DMS79 treated with DMSO at 0.1 percent for 48 hours (cell line): ENCODE results near the gene SH2B3.
"Not testable (repeated sequence)": the region's sequence is repeated elsewhere in the genome, so short reads cannot be mapped to it uniquely, and the experiment has no call there.

ENCODE experiments used
- DNase-seq: peaks from one replicate; lab custom pipeline; 2025; lab: John Stamatoyannopoulos, UW

Gene SH2B3

GRCh38 chr12:111460111-111460510, 54.4 kb downstream of the SH2B3 start:
- not testable (repeated sequence) for DNase-seq

- DNase-seq = no peak
Observed at GRCh38 chr12:111462210-111462769, 56.6 kb downstream of the SH2B3 start.

GRCh38 chr12:111467092-111467856, 61.6 kb downstream of the SH2B3 start:
- DNase-seq = no peak

GRCh38 chr12:111467857-111468241, 62.1 kb downstream of the SH2B3 start:
- no peak for DNase-seq

- no peak for DNase-seq
Observed at GRCh38 chr12:111469401-111469800, 63.7 kb downstream of the SH2B3 start.

GRCh38 chr12:111471236-111471635, 65.5 kb downstream of the SH2B3 start:
- no peak for DNase-seq

GRCh38 chr12:111482462-111482861, 76.7 kb downstream of the SH2B3 start:
- DNase-seq = no peak

GRCh38 chr12:111488271-111488670, 82.5 kb downstream of the SH2B3 start:
- DNase-seq = no peak

GRCh38 chr12:111488798-111489197, 83.1 kb downstream of the SH2B3 start:
- no peak for DNase-seq

- DNase-seq = not testable (repeated sequence)
Observed at GRCh38 chr12:111492979-111493378, 87.3 kb downstream of the SH2B3 start.

GRCh38 chr12:111494676-111495075, 89.0 kb downstream of the SH2B3 start:
- no peak for DNase-seq
